Transverse colon (tissue), 4 donors: Measurements from ENCODE around the gene KCNJ1. TPM values are rescaled to one million over a fixed set of nuclear protein-coding genes. Genes with fewer than 3 reads are reported as not detected.

Experiments used
- DNase-seq: peaks from one replicate; pipeline ENCODE4 v3.0.0-alpha.2; 2019
- H3K27ac ChIP-seq, 4 donors: fragments of 200-600 bp; sonication (generic); 2 replicates each; pipeline ENCODE4 v1.5.1; 2016 to 2018; ENCODE audit warnings: inconsistent platforms in 4 of 4
- H3K27me3 ChIP-seq: fragments of 200-600 bp; sonication (generic); 2 replicates; pipeline ENCODE4 v1.5.1; 2017; ENCODE audit warnings: inconsistent platforms
- H3K36me3 ChIP-seq, 4 donors: fragments of 200-600 bp; sonication (generic); 2 replicates each; pipeline ENCODE4 v1.5.1; 2017 to 2019; ENCODE audit warnings: inconsistent platforms in 4 of 4
- H3K4me1 ChIP-seq, 4 donors: fragments of 200-600 bp; sonication (generic); 2 replicates each; pipeline ENCODE4 v1.5.1; 2017 to 2020; ENCODE audit warnings: inconsistent platforms in 4 of 4
- H3K4me3 ChIP-seq, 4 donors: fragments of 200-600 bp; sonication (generic); 1 replicate in 1 of 4; 2 replicates in 3 of 4; pipeline versions ENCODE4 v1.5.1 to v1.6.1; 2017 to 2019; ENCODE audit warnings: inconsistent platforms in 4 of 4
- H3K9me3 ChIP-seq, 2 donors: fragments of 200-600 bp; sonication (generic); 2 replicates each; pipeline ENCODE4 v1.5.1; 2017 to 2019; ENCODE audit warnings: inconsistent platforms in 2 of 2
- EP300 ChIP-seq: sonication (generic); formaldehyde crosslinking; IDR thresholded peaks from one replicate; pipeline ENCODE4 v1.6.1; 2017; ENCODE audit warnings: antibody characterized with exemption, low read depth
- POLR2A ChIP-seq: fragments of 450-650 bp; IDR thresholded peaks from one replicate; pipeline ENCODE4 v1.6.1; 2016; ENCODE audit warnings: antibody characterized with exemption, mild to moderate bottlenecking, moderate library complexity
- POLR2AphosphoS5 ChIP-seq, 3 donors: sonication (generic); formaldehyde crosslinking; IDR thresholded peaks; one replicate each; pipeline ENCODE4 v1.6.1; 2016; ENCODE audit warnings: antibody characterized with exemption in 3 of 3
- WGBS, 2 donors: methylation state at CpG; one replicate each; pipeline ENCODE4 v1.1.5; 2018; ENCODE audit warnings: low coverage in 1 of 2; 5-methylcytosine and 5-hydroxymethylcytosine counted together
- in situ Hi-C, 4 donors: fragments of 200-750 bp; cut with MboI; loops; one replicate each; pipeline versions ENCODE4 v1.15.0 to v1.15.1; 2017; ENCODE audit warnings: low sequenced_read_pairs in 3 of 4, low pct_ligation_motif_present in 1 of 4, low pct_unique_long_range_greater_than_20kb in 1 of 4
- intact Hi-C: fragments of 100-400 bp; cut with DNase I; formaldehyde crosslinking; loops from one replicate; pipeline ENCODE4 v1.15.1; 2023; ENCODE audit warnings: low total_unique reads
- total RNA-seq, 4 donors: library from RNA; depleted of rRNA; stranded (reverse); fragments of >200 nt; gene quantifications; one replicate each; pipeline ENCODE4 v1.1.0, GENCODE V29; 2016
- TF ChIP-seq, protein P1 (sequence below), 5 experiments: fragments of 200-600 bp in 3 of 5; fragments of 450-650 bp in 2 of 5; sonication (generic) in 3 of 5; IDR thresholded peaks; 1 replicate in 2 of 5; 2 replicates in 3 of 5; pipeline ENCODE4 v1.5.1; 2016 to 2017; ENCODE audit warnings: antibody characterized with exemption in 5 of 5, inconsistent platforms in 3 of 5, mild to moderate bottlenecking in 2 of 5, moderate library complexity in 1 of 5

KCNJ1 gene
- total RNA-seq, 4 donors from 2014 or later = not detected

DNA sequence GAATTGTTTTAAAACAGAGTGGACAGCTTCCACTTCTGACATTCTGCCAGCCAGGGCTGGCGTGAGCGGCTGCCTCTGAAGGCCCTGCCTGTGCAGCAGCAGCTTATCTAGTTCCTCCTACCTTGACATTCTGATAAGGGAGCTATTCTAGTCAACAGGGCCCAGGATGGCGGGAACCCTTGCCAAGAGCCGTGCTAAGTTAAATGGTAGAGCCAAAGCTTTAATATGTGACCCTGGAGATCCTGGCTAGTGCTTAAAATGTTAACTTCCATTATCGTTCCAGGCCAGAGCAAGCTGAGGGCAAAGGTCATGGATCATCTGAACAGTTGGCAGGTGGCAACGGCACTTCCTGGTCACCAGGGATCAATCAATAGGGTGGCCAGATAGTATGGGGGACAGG, 27.6 kb upstream of the KCNJ1 start:
- peak; percentile 42 for DNase-seq
- intact Hi-C loops = no loop called here
- in situ Hi-C loops = loop anchor here in 2 of 4 donors (25.0 kb wide), 1 partner anchor 443 kb away; no protein-coding TSS in a partner anchor
- no peak overlapping the region for H3K27ac ChIP-seq
- WGBS, 2 donors = 17 to 55% methylated on average over 2 to 6 of the region's 6 CpGs
- no peak for TF ChIP-seq POLR2A
- TF ChIP-seq, protein P1, sequence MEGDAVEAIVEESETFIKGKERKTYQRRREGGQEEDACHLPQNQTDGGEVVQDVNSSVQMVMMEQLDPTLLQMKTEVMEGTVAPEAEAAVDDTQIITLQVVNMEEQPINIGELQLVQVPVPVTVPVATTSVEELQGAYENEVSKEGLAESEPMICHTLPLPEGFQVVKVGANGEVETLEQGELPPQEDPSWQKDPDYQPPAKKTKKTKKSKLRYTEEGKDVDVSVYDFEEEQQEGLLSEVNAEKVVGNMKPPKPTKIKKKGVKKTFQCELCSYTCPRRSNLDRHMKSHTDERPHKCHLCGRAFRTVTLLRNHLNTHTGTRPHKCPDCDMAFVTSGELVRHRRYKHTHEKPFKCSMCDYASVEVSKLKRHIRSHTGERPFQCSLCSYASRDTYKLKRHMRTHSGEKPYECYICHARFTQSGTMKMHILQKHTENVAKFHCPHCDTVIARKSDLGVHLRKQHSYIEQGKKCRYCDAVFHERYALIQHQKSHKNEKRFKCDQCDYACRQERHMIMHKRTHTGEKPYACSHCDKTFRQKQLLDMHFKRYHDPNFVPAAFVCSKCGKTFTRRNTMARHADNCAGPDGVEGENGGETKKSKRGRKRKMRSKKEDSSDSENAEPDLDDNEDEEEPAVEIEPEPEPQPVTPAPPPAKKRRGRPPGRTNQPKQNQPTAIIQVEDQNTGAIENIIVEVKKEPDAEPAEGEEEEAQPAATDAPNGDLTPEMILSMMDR (IDR thresholded peaks at IDR 0.05) = no peak
- no peak for TF ChIP-seq POLR2AphosphoS5 (IDR thresholded peaks at IDR 0.05)
- TF ChIP-seq EP300 = no peak
- no peak overlapping the region for H3K4me3 ChIP-seq
- H3K36me3 ChIP-seq = no peaks in the 10 kb centered on the region
- no peaks in the 10 kb centered on the region for H3K9me3 ChIP-seq
- H3K4me1 ChIP-seq = peaks cover 6 to 32% (median 11%) of the 10 kb centered on the region in 4 donors
- H3K27me3 ChIP-seq = peaks cover 24% of the 10 kb centered on the region

DNA sequence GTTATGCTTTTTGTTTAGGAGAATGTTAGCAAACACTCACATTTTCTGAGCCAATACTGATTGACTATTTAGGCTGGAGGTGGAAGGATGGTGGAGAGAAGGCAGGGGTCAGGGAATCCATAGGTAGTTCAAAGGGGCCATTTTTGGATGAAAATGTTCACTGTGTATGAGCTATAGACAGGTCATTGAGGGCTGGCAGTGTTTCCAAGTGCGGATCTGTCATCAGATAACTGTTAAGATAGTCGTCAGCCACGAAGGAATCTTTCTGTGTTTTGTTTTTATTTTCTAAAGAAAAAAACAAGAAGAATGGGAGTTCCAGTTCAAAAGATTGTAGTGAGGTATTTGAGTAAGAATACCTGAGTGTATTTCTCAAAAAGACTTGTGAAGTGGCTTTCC, 27.2 kb upstream of the KCNJ1 start:
- in situ Hi-C loops = loop anchor here in 2 of 4 donors (25.0 kb wide), 1 partner anchor 443 kb away; no protein-coding TSS in a partner anchor
- H3K4me3 ChIP-seq = no peak overlapping the region
- no peak for TF ChIP-seq POLR2AphosphoS5 (IDR thresholded peaks at IDR 0.05)
- TF ChIP-seq EP300 = no peak
- TF ChIP-seq, protein P1 (IDR thresholded peaks at IDR 0.05) = no peak
- TF ChIP-seq POLR2A = no peak
- H3K27ac ChIP-seq = no peak overlapping the region
- 51 to 57% methylated on average over 3 of the region's 3 CpGs for WGBS, 2 donors
- intact Hi-C loops = no loop called here
- no peak for DNase-seq
- peaks cover 6 to 32% (median 11%) of the 10 kb centered on the region in 4 donors for H3K4me1 ChIP-seq
- H3K27me3 ChIP-seq = peaks cover 28% of the 10 kb centered on the region
- H3K9me3 ChIP-seq = no peaks in the 10 kb centered on the region
- no peaks in the 10 kb centered on the region for H3K36me3 ChIP-seq

DNA sequence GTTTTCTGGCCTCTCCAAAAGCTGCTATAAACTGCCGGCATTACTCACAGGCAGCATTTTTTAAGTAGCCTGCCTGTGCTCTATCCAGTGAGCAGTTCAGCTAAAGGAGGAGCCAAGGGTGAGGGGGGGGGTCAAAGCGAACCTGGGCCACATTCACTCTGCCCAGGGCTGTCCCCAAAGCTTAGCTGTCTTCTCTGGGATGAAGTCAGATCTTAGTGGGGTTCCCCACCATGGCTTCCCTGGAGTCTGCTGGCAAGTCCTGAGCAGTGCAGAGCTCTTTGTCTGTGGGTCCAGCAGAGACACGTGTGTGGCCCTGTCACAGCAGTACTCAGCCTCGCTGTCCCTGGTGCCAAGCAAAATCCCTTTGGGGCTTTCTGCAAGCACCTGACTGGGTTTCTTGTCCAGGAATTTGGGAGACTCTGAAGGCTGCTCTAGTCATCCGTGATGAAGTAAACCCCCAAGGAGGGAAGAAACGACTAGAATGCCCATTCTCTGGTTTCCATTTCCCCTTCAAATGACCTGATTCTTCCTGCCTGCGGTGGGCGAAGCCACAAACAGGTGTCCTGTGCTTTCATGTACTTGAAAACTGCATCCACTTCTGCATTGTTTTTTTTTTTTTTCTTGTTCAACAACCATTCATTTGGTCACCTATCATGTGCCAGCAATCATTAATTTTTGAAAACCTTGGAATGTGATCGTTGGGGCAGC, 26.6 kb upstream of the KCNJ1 start:
- WGBS, 2 donors = 68 to 75% methylated on average over 3 to 9 of the region's 9 CpGs
- DNase-seq = no peak

DNA sequence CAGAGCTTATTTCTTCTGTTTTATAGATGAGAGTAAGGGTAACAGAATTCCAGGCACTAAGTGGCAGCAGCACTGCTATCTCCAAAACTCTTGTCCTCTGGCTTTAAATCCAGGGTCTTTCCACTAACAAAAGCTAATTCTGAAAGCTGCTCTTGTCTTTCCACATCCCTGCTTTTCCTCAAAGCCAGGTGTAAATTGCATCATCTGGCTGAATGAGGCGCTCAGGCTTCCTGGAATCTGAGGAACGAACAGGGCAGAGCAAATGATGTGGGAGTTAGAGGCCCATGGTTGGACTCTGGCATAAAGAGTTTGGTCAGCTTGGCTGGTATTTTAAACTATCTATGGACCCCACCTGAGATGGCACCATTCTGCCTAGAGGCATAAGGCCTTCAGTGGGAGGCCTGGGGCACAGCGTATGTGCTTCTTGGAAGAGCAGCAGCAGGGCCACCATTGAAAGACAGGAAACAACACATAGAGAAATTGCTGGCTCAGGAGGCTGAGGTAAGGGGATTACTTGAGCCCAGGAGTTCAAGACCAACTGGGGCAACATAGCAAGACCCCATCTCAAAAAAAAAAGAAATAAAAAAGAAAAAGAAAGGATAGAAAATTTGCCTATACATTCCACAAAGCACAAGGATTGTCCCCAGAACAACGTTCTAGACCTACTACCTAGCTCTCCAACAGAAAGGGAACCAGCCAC, 25.9 kb upstream of the KCNJ1 start:
- Histone ChIP-seq H3K4me3 (no peak overlapping the region), H3K36me3 (no peaks in the 10 kb centered on the region), H3K4me1 (peaks cover 6 to 32% (median 11%) of the 10 kb centered on the region in 4 donors), H3K9me3 (no peaks in the 10 kb centered on the region), H3K27ac (no peak overlapping the region), H3K27me3 (peaks cover 37% of the 10 kb centered on the region)
- intact Hi-C loops = no loop called here
- no peak for DNase-seq
- 84 to 85% methylated on average over 3 to 4 of the region's 4 CpGs for WGBS, 2 donors
- no peak for TF ChIP-seq POLR2A
- in situ Hi-C loops = loop anchor here in 2 of 4 donors (25.0 kb wide), 1 partner anchor 444 kb away; no protein-coding TSS in a partner anchor

More for the DNA sequence above, 26.6 kb upstream of the KCNJ1 start:
- Histone ChIP-seq H3K9me3 (no peaks in the 10 kb centered on the region), H3K4me1 (peaks cover 6 to 32% (median 11%) of the 10 kb centered on the region in 4 donors), H3K36me3 (no peaks in the 10 kb centered on the region), H3K27ac (no peak overlapping the region), H3K27me3 (peaks cover 32% of the 10 kb centered on the region), H3K4me3 (no peak overlapping the region)
- in situ Hi-C loops (loop anchor here in 2 of 4 donors (25.0 kb wide), 1 partner anchor 444 kb away; no protein-coding TSS in a partner anchor), intact Hi-C loops (no loop called here)
- TF ChIP-seq, protein P1 (IDR thresholded peaks at IDR 0.05) = no peak
- no peak for TF ChIP-seq EP300
- no peak for TF ChIP-seq POLR2A
- TF ChIP-seq POLR2AphosphoS5 (IDR thresholded peaks at IDR 0.05) = no peak
